Astrocyte of the spinal cord (primary cell): ENCODE measurements around the gene DIP2A.

Source experiments
- DNase-seq: peaks from one replicate; pipeline ENCODE4 v3.0.0; 2011; ENCODE audit warnings: low read depth, low spot score
- H3K4me3 ChIP-seq: 2 replicates; pipeline ENCODE4 v1.5.1; 2011; ENCODE audit warnings: low read depth, mild to moderate bottlenecking, low read length, moderate library complexity
- in situ Hi-C: cut with HindIII; loops from 2 replicates; pipeline ENCODE4 v1.10.0; 2017; ENCODE audit warnings: low sequenced_read_pairs
- TF ChIP-seq, protein P1 (sequence below): IDR thresholded peaks from 2 replicates; pipeline ENCODE4 v1.5.1; 2012; ENCODE audit warnings: low read depth, mild to moderate bottlenecking, low read length, inconsistent platforms

DIP2A gene

DNA sequence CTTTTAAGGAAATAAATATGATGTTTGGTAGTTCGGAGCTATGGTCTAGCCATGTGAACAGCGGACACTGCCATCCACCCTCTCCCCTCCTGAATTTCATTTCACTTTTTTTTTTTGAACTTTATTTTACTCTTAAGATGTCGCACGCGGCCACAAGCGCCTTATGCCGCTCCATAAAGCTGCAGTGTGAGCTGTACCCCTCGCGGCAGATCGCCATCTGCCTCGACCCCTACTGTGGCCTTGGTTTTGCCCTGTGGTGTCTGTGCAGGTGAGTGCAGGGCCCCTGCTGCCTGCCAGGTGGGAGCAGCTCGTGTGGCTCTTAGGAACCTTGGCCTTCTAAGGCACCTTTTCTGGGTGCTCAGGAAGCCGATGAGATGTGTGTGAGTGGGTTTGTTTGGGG, 98.1 kb downstream of the DIP2A start:
- no peak for DNase-seq
- in situ Hi-C loops: no loop called here
- no peak overlapping the region for H3K4me3 ChIP-seq
- TF ChIP-seq, protein P1, sequence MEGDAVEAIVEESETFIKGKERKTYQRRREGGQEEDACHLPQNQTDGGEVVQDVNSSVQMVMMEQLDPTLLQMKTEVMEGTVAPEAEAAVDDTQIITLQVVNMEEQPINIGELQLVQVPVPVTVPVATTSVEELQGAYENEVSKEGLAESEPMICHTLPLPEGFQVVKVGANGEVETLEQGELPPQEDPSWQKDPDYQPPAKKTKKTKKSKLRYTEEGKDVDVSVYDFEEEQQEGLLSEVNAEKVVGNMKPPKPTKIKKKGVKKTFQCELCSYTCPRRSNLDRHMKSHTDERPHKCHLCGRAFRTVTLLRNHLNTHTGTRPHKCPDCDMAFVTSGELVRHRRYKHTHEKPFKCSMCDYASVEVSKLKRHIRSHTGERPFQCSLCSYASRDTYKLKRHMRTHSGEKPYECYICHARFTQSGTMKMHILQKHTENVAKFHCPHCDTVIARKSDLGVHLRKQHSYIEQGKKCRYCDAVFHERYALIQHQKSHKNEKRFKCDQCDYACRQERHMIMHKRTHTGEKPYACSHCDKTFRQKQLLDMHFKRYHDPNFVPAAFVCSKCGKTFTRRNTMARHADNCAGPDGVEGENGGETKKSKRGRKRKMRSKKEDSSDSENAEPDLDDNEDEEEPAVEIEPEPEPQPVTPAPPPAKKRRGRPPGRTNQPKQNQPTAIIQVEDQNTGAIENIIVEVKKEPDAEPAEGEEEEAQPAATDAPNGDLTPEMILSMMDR: no peak

DNA sequence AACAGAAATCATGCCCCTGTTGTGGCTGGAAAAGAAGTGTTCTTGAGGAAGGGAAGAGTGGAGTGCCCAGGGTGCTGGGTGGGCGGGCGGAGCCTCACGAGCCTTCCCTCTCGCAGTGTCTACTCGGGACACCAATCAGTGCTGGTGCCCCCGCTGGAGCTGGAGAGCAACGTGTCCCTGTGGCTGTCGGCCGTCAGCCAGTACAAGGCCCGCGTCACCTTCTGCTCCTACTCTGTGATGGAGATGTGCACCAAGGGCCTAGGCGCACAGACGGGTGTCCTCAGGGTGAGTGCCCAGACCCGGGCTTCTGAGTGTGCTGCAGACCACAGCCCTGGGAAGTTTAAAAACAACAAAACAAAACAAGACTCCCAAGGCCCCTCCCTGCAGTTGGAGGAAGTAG, 98.8 kb downstream of the DIP2A start:
- in situ Hi-C loops: no loop called here
- H3K4me3 ChIP-seq: no peak overlapping the region
- no peak for DNase-seq
- TF ChIP-seq, protein P1: no peak

DNA sequence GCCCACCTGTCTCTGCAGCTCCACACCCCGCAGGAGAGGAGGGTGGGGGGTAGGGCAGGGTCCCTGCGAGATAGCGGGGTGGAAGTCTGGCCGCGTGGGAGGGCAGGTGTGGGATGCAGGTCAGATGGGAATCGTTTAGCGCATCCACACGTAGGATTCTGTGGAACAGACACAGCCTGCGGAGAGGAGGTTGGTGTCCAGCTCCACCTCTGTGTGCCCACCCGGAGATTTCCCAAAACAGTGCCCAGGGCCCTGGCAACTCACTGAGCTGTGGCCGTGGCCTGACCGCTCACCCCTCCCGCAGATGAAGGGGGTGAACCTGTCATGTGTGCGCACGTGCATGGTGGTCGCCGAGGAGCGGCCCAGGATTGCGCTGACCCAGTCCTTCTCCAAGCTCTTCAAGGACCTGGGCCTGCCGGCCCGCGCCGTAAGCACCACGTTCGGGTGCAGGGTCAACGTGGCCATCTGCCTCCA, 99.3 kb downstream of the DIP2A start:
- TF ChIP-seq, protein P1: no peak
- in situ Hi-C loops: no loop called here
- H3K4me3 ChIP-seq: no peak overlapping the region
- no peak for DNase-seq

DNA sequence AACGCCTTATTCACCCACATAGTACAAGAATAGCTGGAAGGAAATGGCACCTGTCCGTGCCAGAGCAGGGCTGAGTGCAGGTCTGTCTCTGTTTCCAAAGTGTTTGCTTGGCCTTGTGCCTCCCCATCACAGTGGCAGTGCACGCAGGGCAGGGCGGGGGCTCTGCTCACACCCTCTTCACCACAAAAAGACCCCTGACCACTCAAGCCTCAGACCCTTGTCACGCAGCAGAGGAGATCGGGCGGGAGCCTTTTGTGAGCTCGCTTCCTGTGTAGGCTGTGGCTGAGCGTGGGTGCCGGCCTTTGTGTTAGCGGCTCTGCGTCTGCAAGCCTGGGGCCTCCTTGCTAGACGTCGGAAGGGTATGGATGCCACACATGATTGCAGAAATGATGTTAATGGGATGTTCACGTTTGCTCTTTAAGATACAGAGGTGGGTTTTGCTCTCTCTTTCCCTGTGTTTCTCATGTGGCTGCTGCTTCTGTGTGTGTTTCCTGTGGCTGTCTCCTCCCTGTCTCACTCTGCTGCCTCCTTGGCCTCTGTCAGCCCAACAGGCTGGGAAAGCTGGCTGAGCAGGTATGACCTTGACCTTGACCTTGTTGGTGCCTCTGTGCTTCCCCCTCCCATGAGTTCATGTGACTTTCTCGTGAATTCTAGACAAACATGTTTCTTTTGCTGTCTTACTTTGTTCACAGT, 100.7 kb downstream of the DIP2A start:
- in situ Hi-C loops: no loop called here
- TF ChIP-seq, protein P1: no peak
- H3K4me3 ChIP-seq: no peak overlapping the region
- DNase-seq: no peak

DNA sequence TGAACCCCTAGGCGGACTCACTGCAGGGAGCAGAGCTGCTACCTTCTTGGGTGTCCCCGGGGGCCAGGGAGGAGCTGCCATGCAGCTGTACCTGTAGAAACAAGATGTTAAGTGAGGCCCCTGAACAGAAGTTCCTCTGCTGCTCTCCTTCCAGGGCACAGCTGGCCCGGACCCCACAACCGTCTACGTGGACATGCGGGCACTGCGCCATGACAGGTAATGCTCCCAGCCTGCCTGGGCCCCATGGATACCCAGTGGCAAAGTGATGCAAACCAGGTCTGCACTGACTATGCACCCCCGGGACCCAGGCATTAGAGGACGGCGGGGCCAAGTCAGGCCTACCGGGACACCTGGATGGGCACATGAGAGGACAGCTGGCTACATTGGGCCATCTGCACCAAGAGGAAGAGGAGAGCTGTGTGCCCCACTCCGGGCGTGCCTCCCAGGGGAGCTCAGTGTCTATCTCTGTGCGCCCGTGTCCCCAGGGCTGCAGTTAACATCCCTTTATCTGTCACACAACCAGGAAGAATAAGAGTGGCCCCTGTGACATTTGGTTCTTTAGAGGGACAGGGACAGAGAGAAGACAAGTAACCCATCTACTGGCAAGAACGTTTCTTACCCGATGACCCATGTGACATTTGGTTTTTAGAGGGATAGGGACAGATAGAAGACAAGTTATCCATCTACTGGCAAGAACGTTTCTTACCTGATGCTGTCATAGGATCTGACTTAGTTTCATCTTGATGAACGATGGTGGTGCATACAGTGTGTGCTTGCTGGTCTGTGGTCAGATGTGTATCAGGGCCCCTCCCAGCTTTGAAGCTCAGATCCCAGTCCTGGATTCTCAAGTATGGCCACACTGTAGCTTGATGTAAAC, 102.1 kb downstream of the DIP2A start:
- no peak for DNase-seq
- TF ChIP-seq, protein P1: no peak
- H3K4me3 ChIP-seq: no peak overlapping the region
- in situ Hi-C loops: no loop called here

DNA sequence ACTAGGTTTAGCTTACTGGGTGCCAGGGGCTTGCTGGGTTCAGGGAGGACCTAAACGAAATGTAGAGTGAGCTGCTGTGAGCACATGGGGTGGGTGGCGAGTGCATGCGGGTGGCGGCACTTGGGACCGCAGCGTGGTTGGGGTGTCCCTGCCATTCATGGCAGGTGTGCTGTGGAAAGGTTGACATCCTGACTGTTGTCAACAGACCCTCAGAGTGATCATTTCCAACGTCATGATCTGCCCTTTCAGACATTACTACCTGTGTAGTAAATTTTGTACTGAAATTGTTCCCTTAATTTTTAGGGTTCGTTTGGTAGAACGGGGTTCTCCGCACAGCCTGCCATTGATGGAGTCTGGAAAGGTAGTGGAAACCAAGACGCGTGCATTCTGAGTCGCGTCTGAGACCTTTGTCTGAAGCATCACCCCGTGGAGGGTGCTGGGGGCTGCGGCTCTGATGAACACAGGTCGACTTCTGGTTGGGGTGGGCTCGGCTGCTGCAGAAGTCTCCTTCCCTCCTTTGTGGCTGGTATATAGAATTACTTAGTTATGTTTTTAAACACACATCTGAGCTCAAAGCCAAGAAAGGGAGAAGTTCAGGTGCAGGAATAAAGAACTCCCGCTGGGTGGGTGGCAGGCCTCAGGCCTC, 102.9 kb downstream of the DIP2A start:
- DNase-seq: no peak
- no peak overlapping the region for H3K4me3 ChIP-seq
- in situ Hi-C loops: no loop called here
- TF ChIP-seq, protein P1: no peak
